ENCODE measurements around the gene PDE3A.
"Not testable (repeated sequence)": the region's sequence is repeated elsewhere in the genome, so short reads cannot be mapped to it uniquely, and the experiment has no call there.

The PDE3A gene

DNA sequence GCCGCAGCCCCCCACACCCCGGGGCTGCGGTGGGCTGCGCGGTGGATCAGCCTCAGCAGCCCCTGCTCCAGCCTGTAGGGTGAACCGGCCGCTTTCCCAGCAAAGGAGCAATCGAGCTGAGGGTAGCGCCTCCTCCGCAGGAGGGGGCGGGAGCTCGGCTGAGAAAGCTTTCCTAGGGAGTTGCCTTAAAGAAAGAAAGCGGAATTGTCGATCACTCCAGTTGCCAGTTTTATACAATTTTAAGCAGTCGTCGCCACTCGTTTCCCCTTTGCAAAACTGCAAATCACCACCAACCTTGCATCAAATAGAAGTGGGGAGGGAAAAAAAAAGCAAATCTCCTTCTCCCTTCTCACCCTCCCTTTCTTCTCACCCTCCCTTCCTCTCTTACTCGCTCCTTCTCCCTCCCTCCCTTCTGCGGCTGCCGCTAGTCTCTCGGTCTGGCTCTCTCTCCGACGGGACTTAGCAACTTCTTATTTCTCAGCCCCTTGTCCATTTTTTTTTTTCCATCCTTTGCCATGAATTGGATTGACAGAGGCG lies at the start of gene PDE3A:
Gene PDE3A (plus strand): TSS at position 424 of the 537 bp plus-strand sequence. CDS start 748 bp downstream, outside the sequence.
- no peak for DNase-seq

DNA sequence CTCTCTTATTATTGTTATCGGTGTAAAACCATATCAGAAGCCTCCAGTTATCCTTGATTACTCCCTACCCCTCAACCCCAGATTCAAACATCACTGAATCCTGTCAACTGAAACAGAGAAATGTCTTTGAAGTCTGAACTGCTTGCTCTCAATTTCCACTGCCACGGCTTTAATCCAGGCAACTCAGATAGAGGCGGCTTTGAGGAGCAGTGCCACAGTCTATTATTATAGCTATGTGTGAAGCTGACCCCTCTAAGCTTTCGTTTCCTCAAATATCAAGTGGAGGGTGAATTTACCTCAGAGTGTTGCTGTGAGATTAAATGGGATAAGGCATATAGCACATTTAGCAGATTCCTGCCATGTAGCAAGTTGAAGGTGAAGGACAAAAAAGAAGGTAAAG lies 49.0 kb upstream of the PDE3A start:
- no peak for DNase-seq

DNA sequence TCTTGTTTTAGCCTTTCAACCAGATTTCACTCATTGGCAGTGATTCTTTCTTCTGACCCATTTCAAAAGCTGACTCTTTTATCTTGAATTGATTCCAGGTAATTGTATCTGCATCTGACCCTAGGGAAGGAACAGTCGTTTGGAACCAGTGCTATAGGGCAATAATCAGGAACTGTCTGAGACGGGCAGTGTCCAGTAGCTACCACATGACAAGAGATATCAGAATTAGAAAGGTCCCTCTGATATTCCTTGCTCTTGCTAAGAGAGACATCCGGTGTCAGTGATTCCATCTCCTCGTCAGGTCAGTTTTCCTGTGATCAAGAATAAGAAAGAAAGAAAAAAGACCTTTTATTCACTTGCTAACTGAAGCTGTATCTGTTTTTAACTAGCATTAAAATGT lies 47.8 kb upstream of the PDE3A start:
- no peak for DNase-seq

DNA sequence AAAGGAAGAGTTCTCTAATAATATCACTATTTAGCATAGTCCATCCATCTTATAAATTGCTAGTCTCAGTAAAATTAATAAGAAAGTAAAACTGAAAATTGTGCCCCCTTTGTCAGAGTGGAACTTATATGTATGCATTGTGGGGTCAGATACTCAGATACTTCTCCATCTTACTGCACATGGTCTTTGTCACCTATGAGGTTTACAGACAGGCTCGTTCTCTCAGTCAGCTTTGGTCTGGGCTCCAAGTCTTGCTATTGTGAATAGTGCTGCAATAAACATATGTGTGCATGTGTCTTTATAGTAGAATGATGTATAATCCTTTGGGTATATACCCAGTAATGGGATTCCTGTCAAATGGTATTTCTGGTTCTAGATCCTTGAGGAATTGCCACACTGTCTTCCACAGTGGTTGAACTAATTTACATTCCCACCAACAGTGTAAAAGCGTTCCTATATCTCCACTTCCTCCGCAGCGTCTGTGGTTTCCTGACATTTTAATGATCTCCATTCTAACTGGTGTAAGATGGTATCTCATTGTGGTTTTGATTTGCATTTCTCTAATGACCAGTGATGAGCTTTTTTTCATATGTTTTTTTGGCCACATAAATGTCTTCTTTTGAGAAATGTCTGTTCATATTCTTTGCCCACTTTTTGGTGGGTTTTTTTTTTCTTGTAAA lies 37.4 kb upstream of the PDE3A start:
- not testable (repeated sequence) for DNase-seq

DNA sequence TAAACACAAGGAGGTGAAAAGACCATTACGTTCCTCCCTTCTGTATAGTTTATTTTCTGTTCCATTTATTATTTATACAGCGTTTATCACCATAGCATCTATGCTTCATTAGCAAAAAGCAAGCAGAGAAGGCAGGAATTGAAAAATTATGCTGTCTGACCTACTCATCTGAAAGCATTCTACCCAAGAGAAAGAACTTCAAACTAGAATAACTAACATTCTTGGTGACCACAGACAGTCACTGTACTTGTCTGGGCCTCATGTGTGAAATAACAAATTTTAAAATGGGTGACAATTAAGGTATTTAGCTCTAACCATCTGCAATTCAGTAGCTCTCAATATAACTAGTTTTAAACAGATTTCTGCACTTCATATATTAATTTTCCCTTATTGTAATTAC lies 29.3 kb upstream of the PDE3A start:
- DNase-seq: no peak

DNA sequence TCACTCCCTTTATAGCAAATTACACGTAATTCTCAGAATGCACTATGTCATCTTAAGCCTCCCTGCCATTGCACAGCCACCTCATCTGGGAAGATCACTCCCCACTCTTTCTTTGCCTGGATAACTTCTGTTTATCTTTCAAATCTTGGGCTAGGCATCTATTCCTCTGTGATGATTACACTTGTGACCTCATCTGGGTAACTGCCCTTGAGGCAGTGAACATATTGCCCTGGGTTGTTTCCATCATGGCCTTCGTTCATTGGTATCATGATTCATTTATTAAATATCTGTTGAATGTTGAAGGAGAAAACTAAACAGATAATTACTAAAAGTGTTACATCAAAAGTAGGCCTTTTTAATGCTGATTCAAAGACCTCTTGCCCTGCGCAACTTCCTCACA lies 26.2 kb upstream of the PDE3A start:
- no peak for DNase-seq

DNA sequence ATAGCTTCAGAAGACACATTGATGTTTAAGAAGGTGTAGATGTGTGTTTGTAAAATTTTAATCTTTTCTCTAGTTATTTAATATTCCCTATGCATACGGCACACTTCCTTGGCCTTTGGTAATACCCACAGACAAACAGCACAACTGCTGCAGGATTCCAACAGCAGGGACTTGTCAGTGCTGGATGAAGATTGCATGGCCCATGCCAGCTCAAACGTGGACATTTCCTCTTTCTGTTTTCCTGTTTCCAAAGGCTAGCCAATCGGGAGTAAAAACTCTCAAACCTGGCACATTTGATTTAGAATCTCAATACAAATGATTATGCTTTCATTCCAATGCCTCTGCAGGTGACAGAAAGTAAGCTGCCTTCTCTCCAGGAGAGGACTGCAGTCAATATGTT lies 22.5 kb upstream of the PDE3A start:
- no peak for DNase-seq

DNA sequence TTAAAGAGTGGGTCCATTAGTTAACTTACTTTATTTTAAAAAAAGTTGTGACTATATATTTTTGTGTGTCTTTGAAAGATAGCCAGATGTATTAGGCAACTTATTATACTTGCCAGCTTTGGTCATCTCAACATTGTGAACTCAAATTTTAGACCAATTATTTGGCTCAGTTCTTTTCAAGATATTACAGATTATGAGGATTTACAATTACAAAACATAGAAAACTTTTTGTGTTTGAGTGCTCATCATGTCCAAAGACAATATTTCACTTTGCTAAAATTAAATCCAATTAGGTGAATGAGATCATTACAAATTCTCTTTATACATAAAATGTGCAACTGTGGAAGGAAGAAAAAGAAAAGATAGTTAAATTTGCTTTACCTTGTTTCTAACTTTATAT lies 18.3 kb upstream of the PDE3A start:
- DNase-seq: no peak

DNA sequence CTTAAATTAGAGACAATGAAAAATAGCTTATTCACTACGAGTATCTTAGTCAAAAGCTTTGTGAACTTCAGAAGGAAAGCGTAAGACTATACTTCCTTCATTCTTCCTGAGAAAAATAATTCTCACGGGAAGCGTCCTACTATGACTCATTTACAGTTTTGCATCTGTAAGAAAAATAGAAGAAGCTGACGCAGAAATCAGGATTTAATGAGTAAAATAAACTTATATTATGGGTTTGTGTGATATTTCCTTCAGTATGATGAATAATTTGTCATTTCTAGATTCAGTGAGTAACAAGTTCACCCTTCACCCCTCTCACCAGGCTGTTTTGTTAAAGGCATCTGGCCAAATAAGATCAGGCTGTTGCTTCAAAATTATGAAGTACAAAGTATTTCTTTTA lies 17.8 kb upstream of the PDE3A start:
- DNase-seq: no peak

DNA sequence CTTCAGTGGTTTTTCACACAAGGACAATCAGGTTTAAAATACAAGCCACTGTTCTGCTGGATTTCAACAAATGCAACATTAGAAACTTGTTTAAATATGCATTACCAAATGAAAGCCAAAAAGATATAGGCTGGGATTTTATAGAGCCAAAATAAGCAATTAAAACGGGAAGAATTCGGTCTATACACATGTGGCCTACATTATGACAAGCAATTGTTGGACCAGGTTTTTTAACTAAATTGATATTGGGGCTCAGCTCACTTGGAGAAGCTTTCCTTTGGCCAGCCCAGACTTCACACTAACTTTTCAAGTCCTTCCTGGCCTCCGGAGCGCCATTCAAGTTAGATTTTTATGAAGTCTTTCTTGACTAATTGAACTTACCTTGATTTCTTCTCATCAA lies 16.9 kb upstream of the PDE3A start:
- DNase-seq: no peak

DNA sequence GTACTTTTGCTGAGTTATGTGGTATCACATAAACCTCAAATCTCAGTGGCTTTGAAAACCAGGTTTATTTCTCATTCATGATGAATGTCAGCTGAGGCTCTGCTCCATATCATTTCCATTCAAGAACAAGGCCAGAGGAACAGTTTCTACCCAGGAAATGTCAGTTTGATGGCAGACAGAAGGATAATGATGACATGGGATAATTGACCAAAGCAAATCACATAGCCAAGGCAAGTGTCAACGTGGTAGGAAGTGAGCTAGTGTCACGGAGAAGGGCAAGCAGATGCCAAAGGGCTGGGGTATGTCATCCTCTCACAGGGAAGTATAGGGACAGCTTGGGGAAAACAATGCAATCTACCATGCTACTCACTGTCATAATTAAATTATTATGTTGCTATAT lies 12.3 kb upstream of the PDE3A start:
- no peak for DNase-seq

DNA sequence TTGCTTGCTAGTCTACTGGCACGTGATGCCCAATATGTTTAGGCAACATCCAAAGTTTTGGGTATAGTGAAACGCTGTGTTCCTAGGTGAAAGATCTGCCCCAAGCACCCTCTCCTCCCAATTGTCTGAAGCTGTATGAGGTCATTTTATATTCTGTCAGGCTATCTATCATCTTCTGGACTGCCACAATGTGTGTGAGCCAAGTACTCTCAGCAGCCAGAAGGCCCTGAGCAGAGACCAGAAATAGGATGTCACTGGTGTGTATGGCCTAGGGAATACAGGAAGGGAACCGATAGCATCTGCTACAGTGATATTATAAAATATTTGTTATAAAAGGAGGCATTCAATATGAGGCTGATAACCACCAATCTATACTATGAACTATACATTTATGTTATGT lies 7.9 kb upstream of the PDE3A start:
- DNase-seq: no peak

DNA sequence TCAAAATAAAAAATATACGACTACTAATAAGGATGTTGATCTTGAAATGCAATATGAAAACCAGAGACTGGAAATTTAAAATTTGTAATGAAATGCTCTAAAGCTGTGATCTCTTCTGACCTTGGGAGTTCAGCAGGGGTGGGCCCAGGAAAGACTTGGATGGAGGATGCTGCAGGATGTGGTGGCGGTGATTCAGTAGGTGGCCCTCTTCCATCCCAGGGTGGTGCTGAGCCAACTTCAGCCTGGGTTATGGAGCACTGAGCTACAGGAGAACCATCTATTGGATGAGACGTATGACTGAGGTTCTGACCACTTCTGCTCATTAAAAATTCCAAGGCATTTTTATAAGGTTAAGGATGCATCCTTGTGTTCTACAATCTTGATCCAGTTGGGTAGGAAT lies 6.9 kb upstream of the PDE3A start:
- no peak for DNase-seq

DNA sequence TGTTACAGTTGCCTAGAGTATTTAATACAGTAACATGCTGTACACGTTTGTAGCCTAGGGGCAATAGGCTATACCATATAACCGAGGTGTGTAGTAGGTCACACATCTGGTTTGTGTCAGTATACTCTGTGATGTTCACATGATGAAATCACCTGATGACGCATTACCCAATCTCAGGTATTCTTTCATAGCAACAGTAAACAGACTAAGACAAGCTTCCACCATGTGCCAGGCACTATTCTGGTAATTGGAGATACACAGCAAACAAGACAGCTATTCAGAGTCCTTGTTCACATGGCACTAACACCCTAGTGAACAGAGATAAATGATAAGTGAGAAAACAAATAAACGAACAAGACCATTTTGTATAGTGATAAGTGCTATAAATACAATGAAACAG lies 3.8 kb upstream of the PDE3A start:
- DNase-seq: no peak

DNA sequence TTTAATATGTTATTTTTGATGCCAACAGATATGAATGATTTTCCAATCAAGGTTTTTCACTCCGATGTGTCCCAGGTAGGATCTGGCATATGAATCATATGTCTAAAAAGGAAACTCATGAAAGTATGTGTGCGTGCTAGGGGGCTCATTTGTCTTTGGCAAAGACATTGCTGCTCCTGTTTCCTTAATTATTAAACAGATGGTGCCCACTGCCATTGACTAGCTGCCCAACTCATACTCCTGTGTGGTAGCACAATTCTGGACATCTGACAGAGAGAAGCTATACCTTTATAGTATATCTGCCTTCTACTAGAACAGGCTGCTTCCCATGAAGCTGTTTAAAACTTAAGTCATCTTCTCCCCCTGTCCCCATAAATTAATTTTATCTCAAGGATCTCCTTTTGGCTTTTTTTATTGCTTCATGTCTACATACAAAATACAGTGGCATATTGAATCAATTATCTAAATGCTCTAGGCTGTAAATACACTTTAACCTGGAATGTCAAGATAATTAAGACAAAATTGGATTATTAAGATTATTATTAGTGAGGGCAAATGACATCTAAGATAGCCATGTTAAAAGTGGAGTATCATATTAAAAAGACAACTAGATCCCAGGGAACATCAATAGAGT lies 1.4 kb upstream of the PDE3A start:
- DNase-seq: no peak

DNA sequence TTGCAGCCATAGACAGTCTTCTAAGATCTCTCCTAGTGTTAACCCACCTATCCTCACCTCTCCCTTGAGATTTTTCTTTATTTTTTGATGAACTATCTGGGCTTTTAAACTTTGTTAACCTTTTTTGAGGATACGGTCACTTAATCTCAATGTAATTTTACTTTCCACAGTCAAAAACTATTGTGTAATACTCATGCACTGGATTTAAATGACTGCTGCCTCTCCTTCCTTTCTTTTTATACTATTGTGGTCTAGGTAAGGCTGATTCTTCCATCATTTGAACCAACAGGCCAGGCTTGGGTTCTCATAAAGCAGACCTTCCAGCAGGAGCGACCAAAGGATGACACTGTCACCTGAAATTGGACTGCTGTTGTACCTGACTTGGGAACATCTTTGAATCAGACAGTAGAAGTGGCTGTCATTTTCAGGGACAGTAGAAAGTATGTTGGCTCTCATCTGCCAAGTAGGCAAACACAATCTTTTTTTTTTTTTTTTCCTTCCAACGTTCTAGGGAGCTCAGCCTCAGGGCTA lies 689 bp upstream of the PDE3A start:
- DNase-seq: no peak

DNA sequence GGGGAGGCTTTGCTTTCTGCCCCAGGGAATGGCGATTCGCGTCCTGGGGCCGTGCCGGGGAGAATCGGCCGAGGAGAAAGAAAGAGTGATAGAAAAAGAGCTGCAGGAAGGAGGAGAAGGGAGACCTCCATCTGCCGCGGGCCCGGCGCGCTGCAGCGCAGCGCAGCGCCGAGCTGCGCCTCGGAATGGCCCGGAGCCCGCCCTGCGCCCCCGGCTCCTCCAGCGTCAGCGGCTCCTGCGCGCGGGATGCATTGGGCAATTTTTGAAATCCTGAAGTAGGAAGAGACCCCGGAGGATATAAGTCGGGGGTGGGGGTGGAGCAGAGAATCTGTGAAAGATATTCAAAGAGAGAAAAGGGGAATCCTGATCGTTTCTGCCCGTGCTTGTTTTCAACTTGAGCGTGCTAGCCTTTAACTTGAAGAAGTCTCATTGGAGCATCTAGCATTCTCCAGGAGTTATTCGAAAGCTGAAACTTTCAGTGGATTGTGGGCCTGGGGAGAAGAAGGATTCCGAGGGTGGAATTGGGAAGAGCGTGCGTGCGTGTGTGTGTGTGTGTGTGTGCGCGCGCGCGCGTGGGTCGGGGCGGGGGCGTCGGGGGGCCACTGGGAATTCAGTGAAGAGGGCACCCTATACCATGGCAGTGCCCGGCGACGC lies 441 bp downstream of the PDE3A start:
- DNase-seq: no peak

DNA sequence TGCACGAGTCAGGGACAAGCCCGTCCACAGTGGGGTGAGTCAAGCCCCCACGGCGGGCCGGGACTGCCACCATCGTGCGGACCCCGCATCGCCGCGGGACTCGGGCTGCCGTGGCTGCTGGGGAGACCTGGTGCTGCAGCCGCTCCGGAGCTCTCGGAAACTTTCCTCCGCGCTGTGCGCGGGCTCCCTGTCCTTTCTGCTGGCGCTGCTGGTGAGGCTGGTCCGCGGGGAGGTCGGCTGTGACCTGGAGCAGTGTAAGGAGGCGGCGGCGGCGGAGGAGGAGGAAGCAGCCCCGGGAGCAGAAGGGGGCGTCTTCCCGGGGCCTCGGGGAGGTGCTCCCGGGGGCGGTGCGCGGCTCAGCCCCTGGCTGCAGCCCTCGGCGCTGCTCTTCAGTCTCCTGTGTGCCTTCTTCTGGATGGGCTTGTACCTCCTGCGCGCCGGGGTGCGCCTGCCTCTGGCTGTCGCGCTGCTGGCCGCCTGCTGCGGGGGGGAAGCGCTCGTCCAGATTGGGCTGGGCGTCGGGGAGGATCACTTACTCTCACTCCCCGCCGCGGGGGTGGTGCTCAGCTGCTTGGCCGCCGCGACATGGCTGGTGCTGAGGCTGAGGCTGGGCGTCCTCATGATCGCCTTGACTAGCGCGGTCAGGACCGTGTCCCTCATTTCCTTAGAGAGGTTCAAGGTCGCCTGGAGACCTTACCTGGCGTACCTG lies 1.1 kb downstream of the PDE3A start:
- DNase-seq: no peak

DNA sequence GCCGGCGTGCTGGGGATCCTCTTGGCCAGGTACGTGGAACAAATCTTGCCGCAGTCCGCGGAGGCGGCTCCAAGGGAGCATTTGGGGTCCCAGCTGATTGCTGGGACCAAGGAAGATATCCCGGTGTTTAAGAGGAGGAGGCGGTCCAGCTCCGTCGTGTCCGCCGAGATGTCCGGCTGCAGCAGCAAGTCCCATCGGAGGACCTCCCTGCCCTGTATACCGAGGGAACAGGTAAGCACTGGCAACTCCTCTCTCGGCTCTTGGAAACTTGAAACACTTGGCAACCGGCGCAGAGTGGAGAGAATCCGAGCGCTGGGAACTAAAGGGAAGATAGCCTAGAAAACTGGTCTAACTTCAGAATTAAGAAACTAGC lies 1.7 kb downstream of the PDE3A start:
- DNase-seq: no peak

DNA sequence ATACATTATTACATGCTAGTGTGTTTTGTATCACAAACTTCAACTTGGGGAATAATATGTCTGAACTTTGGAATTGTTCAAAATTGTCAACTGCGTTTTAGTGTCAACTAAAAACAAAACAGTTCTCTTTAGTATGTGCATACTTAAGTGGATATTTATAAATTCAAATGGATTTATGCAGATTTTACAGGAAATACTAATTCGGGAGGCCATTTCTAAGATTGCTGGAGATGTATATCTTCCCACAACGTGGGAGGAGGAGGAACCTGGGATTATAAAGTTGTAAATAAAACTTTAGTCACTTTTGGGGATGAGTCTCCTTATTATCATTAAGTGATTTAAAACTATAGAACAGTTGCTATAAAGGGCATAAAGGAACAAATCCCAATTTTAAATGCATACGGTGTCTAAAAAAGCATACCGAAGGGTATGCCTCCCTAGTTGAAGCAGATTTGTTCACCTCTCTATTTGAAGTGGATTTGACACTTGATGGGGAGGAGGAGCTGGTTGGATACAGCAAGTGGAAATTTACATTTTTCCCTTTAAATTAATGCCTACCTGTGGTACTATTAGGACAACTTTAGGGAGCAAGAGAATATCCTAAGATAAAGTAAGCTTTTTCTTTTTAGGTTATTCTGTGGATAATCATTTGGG lies 2.7 kb downstream of the PDE3A start:
- no peak for DNase-seq

DNA sequence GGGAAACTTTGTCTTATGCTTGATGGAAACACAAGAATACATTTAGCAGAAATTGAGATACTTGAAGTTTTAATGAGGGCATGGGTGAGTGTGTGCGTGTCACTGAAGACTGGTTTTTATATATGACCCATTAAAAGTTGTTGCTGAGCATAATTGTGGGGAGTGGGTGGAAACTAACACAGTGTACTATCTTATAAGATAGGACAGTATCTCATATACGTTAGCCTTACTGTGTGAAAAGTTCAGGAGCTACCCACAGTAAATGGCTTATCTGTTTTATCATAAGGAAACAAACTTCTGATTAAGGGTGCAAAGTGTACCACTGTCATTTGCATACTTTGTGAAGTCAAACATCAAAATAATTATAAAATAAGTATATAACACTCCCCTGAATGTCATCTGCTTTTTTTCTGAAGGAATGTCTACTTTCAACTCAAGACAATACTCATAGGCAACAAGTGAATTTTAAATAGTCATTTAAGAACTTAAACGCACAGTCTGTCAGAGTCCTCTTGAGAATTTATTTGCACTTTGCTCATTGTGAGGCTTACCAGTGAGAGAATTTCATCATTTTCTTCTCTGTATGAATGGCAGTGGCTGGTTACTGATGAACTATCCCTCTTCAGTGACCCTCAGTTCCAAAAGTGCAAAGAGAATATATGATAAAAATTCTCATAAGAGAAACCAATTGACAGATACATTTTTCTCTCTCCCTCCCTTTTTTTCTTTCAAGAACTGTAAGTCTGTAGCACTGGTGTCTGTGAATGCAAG lies 4.2 kb downstream of the PDE3A start:
- no peak for DNase-seq

DNA sequence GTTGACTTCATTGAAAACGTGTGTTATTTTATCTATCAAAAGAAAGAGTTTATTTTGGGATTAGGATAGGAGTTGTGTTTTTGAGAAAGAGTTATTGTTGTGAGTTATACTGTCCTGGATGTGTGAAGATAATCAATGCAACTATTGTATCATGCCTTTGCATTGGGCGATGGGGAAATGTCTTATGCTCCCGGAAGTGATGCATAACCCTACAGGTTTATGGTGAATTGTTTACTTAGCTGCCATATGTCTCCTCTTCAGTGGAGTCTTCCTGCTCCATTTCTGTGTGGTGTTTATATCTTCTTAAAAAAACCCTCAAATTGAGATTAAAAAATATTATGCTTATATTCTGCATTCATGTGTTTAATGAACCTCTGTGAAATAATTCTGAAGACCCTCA lies 6.5 kb downstream of the PDE3A start:
- DNase-seq: no peak

All from NCI-H1694 treated with DMSO at 0.1 percent for 48 hours (cell line).